Measurements from ENCODE around the gene NAV3. TPM values are rescaled to one million over a fixed set of nuclear protein-coding genes. Genes with fewer than 3 reads are reported as not detected.

NAV3 gene
- total RNA-seq, 2 donors from 2014 or later = not detected

GRCh38 chr12:77924703-77925102 is 94.0 kb downstream of the NAV3 start:
- H3K27me3 Mint-ChIP-seq = no peaks in the 10 kb centered on the region
- no peak overlapping the region for H3K4me3 Mint-ChIP-seq
- no peaks in the 10 kb centered on the region for H3K36me3 Mint-ChIP-seq (ENCODE audit: low read depth)
- ATAC-seq (replicated peaks) = no peak
- no peaks in the 10 kb centered on the region for H3K4me1 Mint-ChIP-seq
- peaks cover 3% of the 10 kb centered on the region for H3K9me3 Mint-ChIP-seq
- H3K27ac Mint-ChIP-seq = no peak overlapping the region

GRCh38 chr12:77925536-77926108 is 94.9 kb downstream of the NAV3 start:
- H3K36me3 Mint-ChIP-seq (ENCODE audit: low read depth) = no peaks in the 10 kb centered on the region

GRCh38 chr12:77928078-77928477 is 97.4 kb downstream of the NAV3 start:
- Mint-ChIP-seq H3K27ac (no peak overlapping the region), H3K4me1 (no peaks in the 10 kb centered on the region), H3K9me3 (no peaks in the 10 kb centered on the region), H3K4me3 (no peak overlapping the region), H3K36me3 (ENCODE audit: low read depth) (no peaks in the 10 kb centered on the region), H3K27me3 (no peaks in the 10 kb centered on the region)
- no peak for ATAC-seq (replicated peaks)

More at GRCh38 chr12:77925536-77926108, 94.9 kb downstream of the NAV3 start:
- H3K27ac Mint-ChIP-seq = no peak overlapping the region
- no peaks in the 10 kb centered on the region for H3K27me3 Mint-ChIP-seq
- ATAC-seq (replicated peaks) = no peak
- H3K9me3 Mint-ChIP-seq = peaks cover 3% of the 10 kb centered on the region
- no peaks in the 10 kb centered on the region for H3K4me1 Mint-ChIP-seq
- H3K4me3 Mint-ChIP-seq = no peak overlapping the region

- Mint-ChIP-seq H3K4me3 (no peak overlapping the region), H3K36me3 (ENCODE audit: low read depth) (no peaks in the 10 kb centered on the region), H3K9me3 (peaks cover 8% of the 10 kb centered on the region), H3K4me1 (no peaks in the 10 kb centered on the region), H3K27me3 (no peaks in the 10 kb centered on the region), H3K27ac (no peak overlapping the region)
- no peak for ATAC-seq (replicated peaks)
Measured at GRCh38 chr12:77932216-77932615, 101.5 kb downstream of the NAV3 start.

GRCh38 chr12:77938301-77938700 is 107.6 kb downstream of the NAV3 start:
- ATAC-seq (replicated peaks) = no peak
- Mint-ChIP-seq H3K4me1 (no peaks in the 10 kb centered on the region), H3K36me3 (ENCODE audit: low read depth) (no peaks in the 10 kb centered on the region), H3K27me3 (no peaks in the 10 kb centered on the region), H3K27ac (no peak overlapping the region), H3K9me3 (peaks cover 8% of the 10 kb centered on the region), H3K4me3 (no peak overlapping the region)

GRCh38 chr12:77940011-77940423 is 109.3 kb downstream of the NAV3 start:
- ATAC-seq (replicated peaks) = no peak
- Mint-ChIP-seq H3K4me1 (no peaks in the 10 kb centered on the region), H3K36me3 (ENCODE audit: low read depth) (no peaks in the 10 kb centered on the region), H3K4me3 (no peak overlapping the region), H3K27me3 (no peaks in the 10 kb centered on the region), H3K9me3 (peaks cover 17% of the 10 kb centered on the region), H3K27ac (no peak overlapping the region)

- Mint-ChIP-seq H3K9me3 (peaks cover 18% of the 10 kb centered on the region), H3K27ac (no peak overlapping the region), H3K4me1 (no peaks in the 10 kb centered on the region), H3K27me3 (no peaks in the 10 kb centered on the region), H3K36me3 (ENCODE audit: low read depth) (no peaks in the 10 kb centered on the region), H3K4me3 (no peak overlapping the region)
- ATAC-seq (replicated peaks) = no peak
Measured at GRCh38 chr12:77940567-77940966, 109.9 kb downstream of the NAV3 start.

- Mint-ChIP-seq H3K27me3 (no peaks in the 10 kb centered on the region), H3K9me3 (peaks cover 16% of the 10 kb centered on the region), H3K4me3 (no peak overlapping the region), H3K36me3 (ENCODE audit: low read depth) (no peaks in the 10 kb centered on the region), H3K27ac (no peak overlapping the region), H3K4me1 (no peaks in the 10 kb centered on the region)
- ATAC-seq (replicated peaks) = no peak
Measured at GRCh38 chr12:77941401-77941800, 110.7 kb downstream of the NAV3 start.

- Mint-ChIP-seq H3K4me3 (no peak overlapping the region), H3K27me3 (no peaks in the 10 kb centered on the region), H3K36me3 (ENCODE audit: low read depth) (no peaks in the 10 kb centered on the region), H3K4me1 (no peaks in the 10 kb centered on the region), H3K27ac (no peak overlapping the region), H3K9me3 (peaks cover 16% of the 10 kb centered on the region)
- ATAC-seq (replicated peaks) = no peak
Measured at GRCh38 chr12:77943466-77943865, 112.8 kb downstream of the NAV3 start.

- Mint-ChIP-seq H3K4me3 (no peak overlapping the region), H3K9me3 (peaks cover 19% of the 10 kb centered on the region), H3K4me1 (no peaks in the 10 kb centered on the region), H3K27ac (no peak overlapping the region), H3K27me3 (no peaks in the 10 kb centered on the region), H3K36me3 (ENCODE audit: low read depth) (no peaks in the 10 kb centered on the region)
- no peak for ATAC-seq (replicated peaks)
Measured at GRCh38 chr12:77946541-77947061, 115.9 kb downstream of the NAV3 start.

GRCh38 chr12:77947330-77947729 is 116.6 kb downstream of the NAV3 start:
- peaks cover 19% of the 10 kb centered on the region for H3K9me3 Mint-ChIP-seq
- H3K36me3 Mint-ChIP-seq (ENCODE audit: low read depth) = no peaks in the 10 kb centered on the region
- no peaks in the 10 kb centered on the region for H3K27me3 Mint-ChIP-seq
- H3K4me3 Mint-ChIP-seq = no peak overlapping the region
- H3K27ac Mint-ChIP-seq = no peak overlapping the region
- H3K4me1 Mint-ChIP-seq = no peaks in the 10 kb centered on the region
- ATAC-seq (replicated peaks) = no peak

- ATAC-seq (replicated peaks) = no peak
- Mint-ChIP-seq H3K27me3 (no peaks in the 10 kb centered on the region), H3K9me3 (peaks cover 19% of the 10 kb centered on the region), H3K4me1 (no peaks in the 10 kb centered on the region), H3K36me3 (ENCODE audit: low read depth) (no peaks in the 10 kb centered on the region), H3K4me3 (no peak overlapping the region), H3K27ac (no peak overlapping the region)
Measured at GRCh38 chr12:77947746-77948145, 117.1 kb downstream of the NAV3 start.

- Mint-ChIP-seq H3K4me1 (no peaks in the 10 kb centered on the region), H3K4me3 (no peak overlapping the region), H3K36me3 (ENCODE audit: low read depth) (no peaks in the 10 kb centered on the region), H3K27ac (no peak overlapping the region), H3K9me3 (peaks cover 12% of the 10 kb centered on the region), H3K27me3 (no peaks in the 10 kb centered on the region)
- no peak for ATAC-seq (replicated peaks)
Measured at GRCh38 chr12:77949943-77950342, 119.2 kb downstream of the NAV3 start.

GRCh38 chr12:77953528-77954205 is 123.0 kb downstream of the NAV3 start:
- no peaks in the 10 kb centered on the region for H3K36me3 Mint-ChIP-seq (ENCODE audit: low read depth)
- no peak for ATAC-seq (replicated peaks)
- peaks cover 8% of the 10 kb centered on the region for H3K9me3 Mint-ChIP-seq
- H3K4me1 Mint-ChIP-seq = no peaks in the 10 kb centered on the region
- H3K4me3 Mint-ChIP-seq = no peak overlapping the region
- H3K27me3 Mint-ChIP-seq = no peaks in the 10 kb centered on the region
- H3K27ac Mint-ChIP-seq = no peak overlapping the region

- Mint-ChIP-seq H3K9me3 (peaks cover 8% of the 10 kb centered on the region), H3K4me1 (no peaks in the 10 kb centered on the region), H3K27ac (no peak overlapping the region), H3K4me3 (no peak overlapping the region), H3K27me3 (no peaks in the 10 kb centered on the region), H3K36me3 (ENCODE audit: low read depth) (no peaks in the 10 kb centered on the region)
- no peak for ATAC-seq (replicated peaks)
Measured at GRCh38 chr12:77954206-77954555, 123.5 kb downstream of the NAV3 start.

All from activated T-helper 17 cell treated with anti-CD3 and anti-CD28 coated beads, Interleukin-2, amount 50 U/mL, for 72 hours (primary cell).